ENCODE measurements around the gene PCNX1.

PCNX1 gene

DNA sequence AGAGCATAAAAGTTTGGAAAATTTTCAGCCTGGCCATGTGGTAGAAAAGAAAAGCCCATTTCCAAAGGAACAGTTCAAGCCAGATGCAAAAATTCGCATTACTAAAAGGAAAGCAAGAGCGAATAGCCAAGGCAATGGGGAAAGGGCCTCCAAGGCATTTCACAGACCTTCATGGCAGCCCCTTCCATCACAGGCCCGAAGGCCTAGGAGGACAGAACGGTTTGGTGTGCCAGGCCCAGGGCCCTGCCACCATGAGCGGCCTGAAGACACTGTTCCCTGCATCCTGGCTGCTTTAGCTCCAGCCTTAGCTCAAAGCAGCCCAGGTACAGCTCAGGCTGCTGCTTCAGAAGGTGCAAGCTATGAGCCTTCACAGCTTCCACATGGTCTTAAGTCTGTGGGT is 243.5 kb downstream of the PCNX1 start:
- DNase-seq (ENCODE audit: low spot score): no peak

DNA sequence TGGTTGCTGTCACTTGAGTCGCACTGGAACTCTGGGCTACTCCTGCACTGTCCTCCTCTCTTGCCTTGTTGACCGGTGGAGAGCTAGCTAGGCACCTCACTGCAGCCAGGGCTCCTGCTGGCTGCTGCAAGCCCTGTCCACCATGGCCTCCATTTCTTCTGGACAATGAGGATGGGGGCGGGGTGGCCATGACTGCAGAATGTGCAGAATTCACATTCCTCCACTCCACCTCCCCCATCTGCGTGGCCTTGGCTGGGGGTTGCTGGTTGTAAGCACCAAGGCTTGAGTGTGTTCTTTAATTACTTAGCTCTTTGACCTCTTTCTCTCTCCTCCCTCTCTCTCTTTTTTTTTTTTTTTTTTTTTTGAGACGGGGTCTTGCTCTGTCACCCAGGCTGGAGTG is 248.5 kb downstream of the PCNX1 start:
- DNase-seq (ENCODE audit: low spot score): peak; percentile 8

GRCh38 chr14:71163050-71163841 is 256.0 kb downstream of the PCNX1 start:
- no peak for DNase-seq (ENCODE audit: low spot score)

GRCh38 chr14:71163842-71164629 is 256.8 kb downstream of the PCNX1 start:
- no peak for DNase-seq (ENCODE audit: low spot score)
